HG02970 (cell line): ENCODE results near the gene CRABP1.
"Not testable (repeated sequence)": the region's sequence is repeated elsewhere in the genome, so short reads cannot be mapped to it uniquely, and the experiment has no call there.

Experiments
- ATAC-seq: cut with Tn5 transposase; IDR thresholded peaks from one replicate; pipeline ENCODE4 v1.9.1; 2021; ENCODE audit warnings: mild to moderate bottlenecking, moderate library complexity, moderate number of reproducible peaks; ENCODE audit not compliant: unreplicated experiment, low FRiP score

Gene CRABP1

DNA sequence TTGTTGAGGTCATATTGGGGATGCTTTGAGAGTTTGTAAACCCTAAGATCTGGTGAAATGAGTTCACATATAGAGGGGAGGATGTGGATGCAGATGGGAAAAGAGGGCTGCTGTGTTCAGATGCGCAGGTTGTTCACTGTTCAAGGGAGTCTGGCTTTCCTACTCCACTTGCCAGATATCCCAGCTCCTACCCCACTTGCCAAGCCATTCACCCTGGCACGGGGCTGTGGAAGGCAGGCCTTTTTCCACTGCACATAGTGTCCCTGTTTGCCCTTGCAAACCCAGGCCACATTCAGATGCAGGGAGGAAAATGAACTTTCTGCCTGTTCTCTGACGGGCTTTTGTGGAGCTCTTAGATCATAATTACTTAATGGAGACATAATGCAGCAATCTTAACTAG lies 29.0 kb downstream of the CRABP1 start:
- ATAC-seq = no peak

- ATAC-seq = no peak
Observed at GRCh38 chr15:78370013-78370412, 29.9 kb downstream of the CRABP1 start.

DNA sequence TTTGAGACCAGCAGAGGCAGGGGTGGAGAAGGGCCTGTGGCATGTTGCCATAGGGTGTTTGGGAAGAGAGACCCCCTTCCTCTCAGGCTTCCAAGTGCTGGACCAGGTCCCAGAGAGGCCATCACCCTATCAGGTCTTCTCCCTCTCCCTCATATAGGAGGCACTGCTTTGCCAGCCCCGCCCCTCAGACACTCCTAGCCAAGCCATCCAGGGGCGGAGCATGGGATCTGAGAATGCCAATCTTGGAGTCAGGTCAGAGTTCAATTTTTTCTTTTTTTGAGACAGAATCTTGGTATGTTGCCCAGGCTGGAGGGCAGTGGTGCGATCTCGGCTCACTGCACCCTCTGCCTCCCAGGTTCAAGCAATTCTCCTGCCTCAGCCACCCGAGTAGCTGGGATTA lies 32.7 kb downstream of the CRABP1 start:
- no peak for ATAC-seq

DNA sequence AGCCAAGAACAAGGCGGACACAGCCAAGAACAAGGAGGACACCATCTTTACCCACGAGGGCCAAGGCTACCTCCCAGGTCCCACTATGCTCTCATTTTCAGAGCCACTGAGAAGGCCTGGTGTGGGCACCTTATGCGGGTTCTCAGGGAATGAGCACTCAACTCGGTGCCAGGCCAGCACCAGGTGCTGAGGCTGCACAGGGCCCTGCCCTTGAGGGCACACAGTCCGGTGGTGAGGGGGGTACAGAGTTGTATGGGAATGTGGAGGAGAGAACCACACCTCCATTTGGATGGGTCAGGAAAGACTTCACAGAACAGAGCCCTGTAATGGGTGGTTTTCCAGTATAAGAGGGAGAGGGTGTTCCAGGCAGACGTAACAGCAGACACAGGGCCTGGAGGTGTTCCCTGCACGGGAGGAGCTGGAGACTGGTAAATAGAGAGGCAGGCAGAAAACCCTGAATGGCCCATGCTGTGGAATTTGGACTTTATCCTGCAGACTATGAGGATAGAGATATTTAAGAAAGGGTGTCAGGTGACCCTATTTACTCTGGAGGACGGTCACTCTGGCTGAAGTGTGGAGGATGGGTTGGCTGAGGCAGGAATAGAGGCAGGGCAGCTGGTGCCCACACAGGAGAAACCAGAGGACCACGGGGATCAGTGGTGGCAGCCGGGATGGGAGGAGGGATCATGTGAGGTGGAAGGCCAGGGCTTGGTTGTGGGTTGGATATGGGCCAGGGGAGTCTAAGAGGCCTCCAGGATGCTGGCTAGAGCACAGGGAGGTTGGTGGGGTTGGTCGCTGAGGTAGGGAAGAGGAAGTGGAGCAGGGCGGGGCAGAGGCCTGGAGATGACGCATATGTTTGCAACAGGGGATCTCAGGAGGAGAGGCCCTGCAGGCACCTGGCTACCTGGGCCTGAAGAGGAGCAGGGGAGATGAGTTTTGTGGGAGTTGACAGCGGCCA lies 34.6 kb downstream of the CRABP1 start:
- no peak for ATAC-seq

GRCh38 chr15:78380143-78380542 lies 40.0 kb downstream of the CRABP1 start:
- not testable (repeated sequence) for ATAC-seq

- no peak for ATAC-seq
Observed at GRCh38 chr15:78382114-78382880, 42.1 kb downstream of the CRABP1 start.

GRCh38 chr15:78384651-78385050 lies 44.5 kb downstream of the CRABP1 start:
- no peak for ATAC-seq

DNA sequence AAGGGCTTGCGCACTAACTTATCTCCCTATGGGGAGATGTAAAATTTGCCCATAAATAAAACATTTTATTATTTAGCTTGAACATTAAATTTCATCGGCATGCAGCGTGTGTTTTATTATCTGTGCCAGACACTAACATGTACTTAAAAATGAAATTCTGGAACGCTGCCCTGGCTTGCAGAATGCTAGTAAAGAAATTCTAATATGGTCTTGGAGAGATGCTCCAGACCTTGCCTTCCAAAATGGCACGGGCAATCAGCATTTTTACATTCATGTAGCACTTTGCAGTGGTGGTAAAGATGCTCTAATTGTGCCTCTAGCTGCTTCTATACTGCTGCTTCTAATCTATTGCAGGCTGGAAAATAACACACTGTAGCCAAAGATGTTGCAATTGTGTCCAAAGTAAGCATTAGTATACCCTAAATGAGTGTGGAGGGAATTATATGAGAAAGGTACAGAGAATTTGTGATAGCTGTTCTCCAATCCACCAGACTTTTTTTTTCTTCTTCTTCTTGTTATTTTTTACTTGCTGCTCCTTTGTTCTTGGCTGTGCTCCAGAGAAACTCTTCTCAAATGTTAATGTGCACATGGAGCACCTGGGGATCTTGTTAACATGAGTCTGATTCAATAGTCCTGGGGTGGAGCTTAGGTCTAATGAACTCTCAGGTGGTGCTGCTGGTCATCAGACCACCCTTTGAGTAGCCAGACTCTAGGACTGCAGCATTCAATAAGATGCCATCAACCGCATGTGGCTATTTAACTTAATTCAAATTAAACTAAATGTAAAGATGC lies 47.3 kb downstream of the CRABP1 start:
- no peak for ATAC-seq

GRCh38 chr15:78388865-78389264 lies 48.7 kb downstream of the CRABP1 start:
- ATAC-seq = no peak

DNA sequence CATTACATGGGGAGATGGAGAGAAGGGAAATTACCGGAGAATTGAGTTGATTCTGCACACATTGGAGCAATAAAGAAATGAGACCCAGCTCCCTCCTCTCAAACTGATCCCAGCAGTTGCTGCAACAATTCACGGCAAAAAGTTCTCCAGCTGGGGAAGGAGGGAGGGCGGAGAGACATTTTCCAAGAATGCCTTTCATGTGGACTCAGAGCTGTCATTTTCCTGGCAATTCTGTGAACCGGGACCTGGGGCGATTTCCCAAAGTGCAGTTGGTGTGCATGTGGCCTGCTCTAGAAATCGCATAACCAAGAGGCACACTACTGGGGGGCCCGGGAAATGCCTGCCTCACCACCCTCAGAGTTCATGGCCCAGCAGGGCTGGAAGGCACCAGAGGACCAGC lies 49.2 kb downstream of the CRABP1 start:
- ATAC-seq = no peak

GRCh38 chr15:78389738-78390137 lies 49.6 kb downstream of the CRABP1 start:
- ATAC-seq = no peak

GRCh38 chr15:78390242-78390641 lies 50.1 kb downstream of the CRABP1 start:
- ATAC-seq = no peak

GRCh38 chr15:78390826-78391225 lies 50.7 kb downstream of the CRABP1 start:
- no peak for ATAC-seq

DNA sequence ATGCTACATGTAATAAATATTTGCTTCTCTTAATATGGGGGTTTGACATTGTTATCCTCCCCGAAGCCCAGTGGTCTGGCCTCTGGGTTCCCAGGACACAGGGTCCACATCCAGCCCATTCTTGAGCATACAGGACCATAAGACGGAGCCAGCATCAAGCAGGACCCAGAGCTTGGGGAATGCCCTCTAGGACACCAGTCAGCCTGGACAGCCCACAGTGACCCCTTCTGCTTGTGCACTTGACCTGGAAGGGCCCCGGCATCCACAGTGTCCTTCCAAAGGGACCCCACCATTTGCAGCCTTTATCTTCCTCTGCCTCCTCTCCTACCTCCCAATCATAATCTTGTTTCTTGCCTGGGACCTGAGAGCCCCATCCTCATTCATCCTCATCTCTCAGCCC lies 51.6 kb downstream of the CRABP1 start:
- ATAC-seq = no peak

GRCh38 chr15:78392430-78392829 lies 52.3 kb downstream of the CRABP1 start:
- no peak for ATAC-seq

GRCh38 chr15:78393137-78393536 lies 53.0 kb downstream of the CRABP1 start:
- ATAC-seq = no peak

DNA sequence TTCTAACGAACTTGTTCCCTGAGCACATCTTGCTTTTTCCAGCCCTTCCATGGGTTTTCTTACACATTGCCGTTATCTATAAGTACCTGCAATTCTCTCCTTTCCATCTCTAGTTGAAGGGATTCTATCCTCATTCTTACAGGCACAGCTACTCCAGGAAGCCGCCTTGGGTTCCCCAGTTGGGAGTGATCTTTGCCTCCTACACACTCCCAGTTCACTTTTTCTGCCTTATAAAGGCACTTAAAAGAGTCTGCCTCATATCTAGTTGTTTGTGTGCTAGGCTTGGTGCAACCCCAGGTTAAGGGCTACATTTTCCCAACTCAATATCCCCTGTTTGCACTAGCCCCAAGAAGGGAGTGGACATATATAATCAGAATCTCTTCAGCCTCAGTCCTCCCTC lies 53.9 kb downstream of the CRABP1 start:
- no peak for ATAC-seq

DNA sequence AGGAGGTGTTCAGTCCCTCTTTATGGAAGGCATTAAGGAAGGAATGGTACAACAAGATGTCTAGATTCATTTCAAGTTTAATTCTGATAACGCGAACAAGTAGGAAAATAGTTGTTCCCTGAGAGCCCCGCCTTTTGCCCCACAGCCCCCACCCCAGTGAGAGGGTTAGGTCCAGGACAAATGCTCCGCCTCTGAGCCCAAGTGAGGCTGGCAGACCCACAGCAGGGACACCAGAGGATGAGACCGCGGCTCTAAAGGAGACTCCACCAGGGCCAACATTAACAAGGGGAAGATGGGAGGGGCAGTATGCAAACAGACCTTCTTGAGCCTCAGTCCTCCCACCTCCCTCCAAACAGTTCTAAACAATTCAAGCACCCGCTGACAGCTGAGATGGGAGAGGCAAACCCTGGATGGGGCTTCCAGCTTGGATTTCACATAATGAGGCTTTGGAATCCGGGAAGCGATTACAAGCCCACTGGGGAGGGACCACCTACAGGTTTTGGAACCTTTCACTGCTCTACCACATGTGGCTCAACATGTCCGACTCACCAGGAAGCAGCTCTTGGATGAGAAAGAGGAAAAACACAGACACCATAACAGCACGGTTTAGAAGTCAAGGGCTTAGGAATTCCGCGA lies 54.9 kb downstream of the CRABP1 start:
- ATAC-seq = no peak

DNA sequence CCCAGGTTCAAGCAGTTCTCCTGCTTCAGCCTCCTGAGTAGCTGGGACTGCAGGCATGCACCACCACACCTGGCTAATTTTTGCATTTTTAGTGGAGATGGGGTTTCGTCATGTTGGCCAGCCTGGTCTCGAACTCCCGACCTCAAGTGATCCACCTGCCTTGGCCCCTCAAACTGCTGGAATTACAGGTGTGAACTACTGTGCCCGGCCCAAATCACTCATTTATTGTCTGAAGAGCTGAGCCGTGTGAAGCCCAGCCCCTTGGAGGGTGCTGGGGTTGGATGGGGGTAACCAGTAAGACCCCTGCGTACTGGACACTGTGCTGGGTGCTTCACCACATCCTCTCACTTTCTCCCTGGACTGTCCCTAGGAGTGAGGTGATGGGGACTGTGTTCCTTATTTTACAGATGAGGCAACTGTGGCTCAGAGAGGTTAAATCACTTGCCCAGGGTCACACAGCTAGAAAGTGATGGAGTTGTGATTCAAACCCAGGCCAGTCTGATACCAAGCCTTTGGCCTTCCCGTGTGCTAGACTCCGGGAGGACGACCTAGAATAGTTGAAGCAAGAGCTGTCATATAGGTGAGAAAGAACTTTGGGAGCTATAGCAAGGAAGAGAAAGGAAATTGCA lies 56.1 kb downstream of the CRABP1 start:
- ATAC-seq = no peak

GRCh38 chr15:78396976-78397375 lies 56.8 kb downstream of the CRABP1 start:
- ATAC-seq = no peak
